Adrenal gland (tissue), 5 donors: ENCODE measurements around the gene RPAP3.
A peak's percentile ranks its signal among the peaks of the same experiment; 100 is the strongest.

Experiments
- POLR2A ChIP-seq, 2 donors: fragments of 450-650 bp; IDR thresholded peaks; one replicate each; pipeline ENCODE4 v1.6.1; 2017; ENCODE audit warnings: antibody characterized with exemption in 2 of 2, mild to moderate bottlenecking in 2 of 2, moderate library complexity in 1 of 2
- TF ChIP-seq, protein P1 (sequence below), 6 experiments: fragments of 450-650 bp in 4 of 6; fragments of 200-600 bp in 2 of 6; sonication (generic) in 1 of 6; IDR thresholded peaks; 1 replicate in 5 of 6; 2 replicates in 1 of 6; pipeline versions ENCODE4 v1.5.1 to v1.8.0; 2016 to 2021; ENCODE audit warnings: antibody characterized with exemption in 6 of 6, mild to moderate bottlenecking in 2 of 6, moderate library complexity in 1 of 6
- donor health status: DM: no; HTN: no; CAD: no.

DNA sequence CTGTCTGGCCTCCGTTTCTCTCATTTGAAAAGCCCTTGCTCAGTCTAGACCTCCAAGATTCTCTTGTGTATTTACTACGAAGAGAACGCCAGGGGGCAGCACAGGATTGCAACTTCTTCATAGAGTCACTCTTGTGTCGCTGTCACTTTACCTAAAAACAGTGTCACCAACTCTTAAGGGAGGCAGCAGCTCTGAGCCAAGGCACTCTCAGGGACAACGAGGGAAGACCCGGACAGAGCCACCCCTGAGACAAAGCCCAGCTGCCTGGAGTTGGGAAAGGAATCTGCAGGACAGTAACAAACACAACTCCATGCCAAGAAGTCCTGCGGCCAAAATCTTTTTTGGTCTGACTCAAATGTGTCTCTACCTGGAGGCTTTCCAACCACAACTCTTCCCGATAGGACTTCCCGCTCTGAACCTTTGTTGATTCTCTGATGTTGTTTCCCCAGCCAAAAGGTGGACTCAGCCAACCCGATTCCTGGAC is 9.6 kb upstream of the RPAP3 start:
- TF ChIP-seq, protein P1, sequence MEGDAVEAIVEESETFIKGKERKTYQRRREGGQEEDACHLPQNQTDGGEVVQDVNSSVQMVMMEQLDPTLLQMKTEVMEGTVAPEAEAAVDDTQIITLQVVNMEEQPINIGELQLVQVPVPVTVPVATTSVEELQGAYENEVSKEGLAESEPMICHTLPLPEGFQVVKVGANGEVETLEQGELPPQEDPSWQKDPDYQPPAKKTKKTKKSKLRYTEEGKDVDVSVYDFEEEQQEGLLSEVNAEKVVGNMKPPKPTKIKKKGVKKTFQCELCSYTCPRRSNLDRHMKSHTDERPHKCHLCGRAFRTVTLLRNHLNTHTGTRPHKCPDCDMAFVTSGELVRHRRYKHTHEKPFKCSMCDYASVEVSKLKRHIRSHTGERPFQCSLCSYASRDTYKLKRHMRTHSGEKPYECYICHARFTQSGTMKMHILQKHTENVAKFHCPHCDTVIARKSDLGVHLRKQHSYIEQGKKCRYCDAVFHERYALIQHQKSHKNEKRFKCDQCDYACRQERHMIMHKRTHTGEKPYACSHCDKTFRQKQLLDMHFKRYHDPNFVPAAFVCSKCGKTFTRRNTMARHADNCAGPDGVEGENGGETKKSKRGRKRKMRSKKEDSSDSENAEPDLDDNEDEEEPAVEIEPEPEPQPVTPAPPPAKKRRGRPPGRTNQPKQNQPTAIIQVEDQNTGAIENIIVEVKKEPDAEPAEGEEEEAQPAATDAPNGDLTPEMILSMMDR (IDR thresholded peaks at IDR 0.05) = peak; percentile 60 to 93 (median 88)
- TF ChIP-seq POLR2A (IDR thresholded peaks at IDR 0.05) = no peak
